Measurements from ENCODE around the gene TMCC3.
A peak's percentile ranks its signal among the peaks of the same experiment; 100 is the strongest.
"Not testable (repeated sequence)": the region's sequence is repeated elsewhere in the genome, so short reads cannot be mapped to it uniquely, and the experiment has no call there.

TMCC3 gene

DNA sequence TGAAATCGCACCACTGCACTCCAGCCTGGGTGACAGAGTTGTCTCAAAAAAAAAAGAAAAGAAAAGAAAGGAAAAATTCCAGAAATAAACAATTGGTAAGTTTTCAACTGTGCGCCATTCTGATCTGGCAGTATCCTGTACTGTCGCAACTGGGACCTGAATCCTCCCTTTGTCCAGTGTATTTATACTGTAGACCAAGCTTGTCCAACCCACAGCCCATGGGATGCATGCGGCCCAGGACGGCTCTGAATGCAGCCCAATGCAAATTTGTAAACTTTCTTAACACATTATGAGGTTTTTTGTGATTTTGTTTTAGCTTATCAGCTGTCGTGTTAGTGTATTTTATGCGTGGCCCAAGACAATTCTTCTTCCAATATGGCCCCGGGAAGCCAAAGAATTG, 84.7 kb downstream of the TMCC3 start:
- DNase-seq (ENCODE audit: low spot score): no peak

DNA sequence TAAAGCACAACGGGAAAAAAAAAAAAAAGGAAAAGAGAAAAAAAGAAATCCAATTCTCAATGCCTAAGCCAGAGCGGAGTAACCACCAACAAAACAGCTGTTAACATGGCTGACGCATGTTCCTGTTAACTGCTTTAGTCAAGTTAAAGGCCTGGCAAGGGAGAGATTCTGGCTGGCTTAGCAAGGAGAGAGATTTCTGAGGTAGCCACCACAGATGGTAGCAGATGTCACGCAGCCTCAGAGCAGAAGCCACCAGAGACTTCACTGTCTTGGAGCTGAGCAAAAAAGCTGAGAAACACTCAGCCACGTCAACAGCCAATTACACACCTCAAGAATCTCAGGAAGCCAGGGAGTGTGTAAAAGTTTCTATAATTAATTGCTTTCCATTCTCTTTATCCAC, 87.1 kb downstream of the TMCC3 start:
- DNase-seq (ENCODE audit: low spot score): no peak

DNA sequence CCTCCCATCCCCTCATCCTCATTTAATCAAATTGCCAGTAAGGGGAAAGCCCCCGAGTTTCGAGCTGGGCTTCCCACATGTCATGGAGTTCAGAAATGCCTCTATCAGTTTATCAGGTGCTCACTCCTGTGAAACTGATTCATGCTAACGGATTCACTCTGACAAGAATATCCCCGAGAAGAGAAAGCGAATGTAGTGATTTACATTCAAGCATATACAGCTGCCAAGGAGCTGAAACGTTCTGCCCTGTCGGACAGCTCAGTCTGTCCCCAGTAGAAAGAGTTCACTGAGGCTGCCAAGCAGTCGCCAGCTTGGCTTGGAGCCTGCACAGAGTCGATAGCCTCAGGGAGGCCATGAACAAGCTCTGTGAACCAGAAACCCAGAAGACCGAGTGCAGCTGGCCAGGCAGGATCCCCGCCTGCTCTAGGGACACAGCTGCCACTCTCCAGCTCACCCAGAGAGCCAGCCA, 88.4 kb downstream of the TMCC3 start:
- DNase-seq (ENCODE audit: low spot score): no peak

DNA sequence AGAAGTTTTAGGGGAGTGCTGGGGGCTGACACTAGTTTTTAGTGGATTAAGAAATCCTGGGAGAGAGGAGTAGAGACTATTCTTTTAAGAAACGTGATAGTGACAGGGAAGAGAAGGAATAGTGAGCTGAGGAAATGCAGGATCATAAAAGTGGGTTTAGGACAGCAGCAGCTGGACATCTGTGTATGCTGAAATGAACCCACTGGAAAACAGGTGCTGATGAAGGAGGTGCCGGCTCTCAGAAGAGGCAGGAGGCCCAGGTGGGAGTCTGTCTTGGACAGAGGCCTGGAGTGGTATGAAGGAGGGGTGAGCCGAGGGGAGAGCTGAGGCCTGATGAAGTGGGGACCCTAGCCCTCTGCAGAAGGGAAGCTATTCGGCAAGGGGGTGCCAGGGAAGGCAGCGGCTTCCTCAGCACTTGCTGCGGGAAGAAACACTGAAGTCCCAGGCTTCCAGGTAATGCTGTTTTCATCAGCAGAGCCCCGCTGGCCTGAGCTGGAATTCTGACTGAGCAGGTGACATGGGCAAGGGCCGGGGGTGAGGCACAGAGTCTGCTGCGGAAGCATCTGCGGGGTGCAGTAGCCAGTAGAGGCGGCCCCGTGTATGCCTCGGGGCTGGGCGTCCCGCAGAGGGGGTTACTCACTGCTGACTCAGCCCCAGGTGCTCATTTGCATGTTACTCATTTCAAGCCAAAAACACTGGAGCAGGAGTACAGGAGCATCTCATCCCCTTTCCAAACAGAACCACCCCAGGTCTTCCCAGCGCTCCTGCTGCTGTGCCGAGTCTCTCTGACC, 89.7 kb downstream of the TMCC3 start:
- no peak for DNase-seq (ENCODE audit: low spot score)

DNA sequence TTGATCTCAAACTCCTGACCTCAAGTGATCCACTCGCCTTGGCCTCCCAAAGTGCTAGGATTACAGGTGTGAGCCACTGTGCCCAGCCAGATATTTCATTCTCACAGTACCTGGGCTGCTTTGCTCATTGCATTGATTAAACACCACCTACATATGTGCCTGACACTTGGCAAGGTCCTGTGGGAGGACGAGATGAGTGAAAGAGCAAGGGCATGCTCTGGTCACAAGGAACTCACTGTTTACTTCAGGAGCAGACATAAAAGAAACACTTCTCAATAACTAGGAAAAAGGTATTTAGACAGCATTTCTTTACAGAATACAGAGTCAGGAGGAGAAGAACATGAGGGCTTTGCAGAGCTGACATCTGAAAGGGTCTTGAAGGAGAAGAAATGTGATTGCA, 91.7 kb downstream of the TMCC3 start:
- DNase-seq (ENCODE audit: low spot score): no peak

DNA sequence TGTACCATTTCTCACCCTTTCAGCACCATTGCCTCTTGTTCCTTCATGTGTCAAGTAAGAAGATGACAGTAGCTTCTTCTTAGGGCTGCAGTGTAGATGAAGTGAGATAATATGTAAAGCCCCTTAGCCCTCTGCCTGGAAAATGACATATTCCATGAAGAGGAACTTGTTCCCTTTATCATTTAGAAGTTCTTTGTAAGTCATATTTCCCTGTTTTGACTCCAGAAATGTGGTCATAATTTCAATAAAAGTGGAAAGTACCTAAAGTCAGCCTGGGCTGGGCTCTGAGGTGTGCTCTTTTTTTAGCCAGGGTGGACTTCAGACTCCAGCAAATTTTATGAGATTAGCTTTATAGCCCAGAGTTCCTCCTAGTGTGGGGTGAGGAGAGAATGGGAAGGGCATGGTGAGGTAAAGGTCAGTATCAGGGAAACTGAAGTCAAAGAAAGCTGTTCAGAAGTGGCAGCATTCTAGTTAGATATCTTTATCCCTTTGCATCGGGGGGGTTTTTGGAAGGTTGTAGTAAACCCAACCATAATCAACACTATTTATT, 92.5 kb downstream of the TMCC3 start:
- DNase-seq (ENCODE audit: low spot score): no peak

DNA sequence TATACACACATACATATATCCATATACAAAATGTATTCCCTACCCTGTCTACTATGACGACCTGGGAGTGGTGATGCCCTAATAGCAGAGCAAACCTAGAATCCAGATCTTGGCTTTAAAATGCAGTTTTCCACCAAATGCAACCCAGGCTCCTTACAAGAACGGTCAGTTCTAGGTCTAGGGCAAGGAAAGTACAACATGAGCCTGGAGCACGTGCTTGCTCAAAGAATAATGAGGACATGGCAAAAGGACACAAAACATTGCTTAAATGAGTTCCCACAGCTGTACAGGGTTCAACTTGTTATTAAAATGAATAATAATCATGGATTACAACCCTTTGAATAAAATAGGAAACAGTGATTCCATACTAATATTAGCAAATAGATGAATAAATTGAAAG, 94.7 kb downstream of the TMCC3 start:
- DNase-seq (ENCODE audit: low spot score): no peak

DNA sequence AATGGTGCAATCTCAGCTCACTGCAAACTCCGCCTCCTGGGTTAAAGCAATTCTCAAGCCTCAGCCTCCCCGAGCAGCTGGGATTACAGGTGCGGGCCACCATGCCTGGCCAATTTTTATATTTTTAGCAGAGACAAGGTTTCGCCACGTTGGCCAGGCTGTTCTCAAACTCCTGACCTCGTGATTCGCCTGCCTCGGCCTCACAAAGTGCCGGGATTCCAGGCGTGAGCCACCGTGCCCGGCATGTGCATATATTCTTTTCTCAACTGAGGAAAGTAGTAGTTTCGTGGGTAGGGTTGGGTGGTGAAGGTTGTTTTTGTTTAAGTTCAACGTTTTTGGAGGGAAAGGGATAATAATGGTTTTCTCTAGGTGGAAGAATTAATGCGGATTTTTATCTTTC, 96.5 kb downstream of the TMCC3 start:
- no peak for DNase-seq (ENCODE audit: low spot score)

DNA sequence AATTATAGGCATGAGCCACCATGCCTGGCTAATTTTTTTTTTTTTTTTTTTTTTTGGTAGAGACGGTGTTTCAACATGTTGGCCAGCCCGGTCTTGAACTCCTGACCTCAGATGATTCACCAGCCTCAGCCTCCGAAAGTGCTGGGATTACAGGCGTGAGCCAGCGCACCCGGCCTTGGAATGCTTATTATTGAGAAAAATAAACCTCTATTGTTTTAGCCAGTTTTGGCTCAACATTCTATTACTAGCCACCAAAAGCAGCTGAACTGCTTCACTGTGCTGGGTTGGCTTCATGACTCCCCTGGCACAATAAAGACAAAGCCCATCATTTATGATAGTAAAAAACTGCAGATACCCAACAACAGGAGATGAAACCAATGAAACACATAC, 97.2 kb downstream of the TMCC3 start:
- peak; percentile 33 for DNase-seq (ENCODE audit: low spot score)

DNA sequence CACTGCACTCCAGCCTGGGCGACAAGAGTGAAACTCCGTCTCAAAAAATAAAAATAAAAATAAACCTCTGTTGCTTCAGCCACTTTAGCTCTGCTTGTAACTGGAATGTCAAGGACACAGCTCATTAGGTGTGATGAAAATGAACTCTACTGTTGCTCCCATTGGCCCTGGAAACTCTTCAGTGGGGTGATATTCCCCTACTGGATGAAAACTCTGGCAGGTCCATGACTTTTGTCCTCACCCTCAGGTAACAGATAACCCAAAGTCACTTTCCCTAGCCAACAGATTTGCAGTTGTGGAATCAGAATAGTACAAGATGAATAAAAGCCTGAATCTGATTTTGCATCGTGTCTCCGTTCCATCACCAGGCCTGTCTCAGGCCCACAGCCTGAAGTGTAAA, 98.5 kb downstream of the TMCC3 start:
- DNase-seq (ENCODE audit: low spot score): no peak

DNA sequence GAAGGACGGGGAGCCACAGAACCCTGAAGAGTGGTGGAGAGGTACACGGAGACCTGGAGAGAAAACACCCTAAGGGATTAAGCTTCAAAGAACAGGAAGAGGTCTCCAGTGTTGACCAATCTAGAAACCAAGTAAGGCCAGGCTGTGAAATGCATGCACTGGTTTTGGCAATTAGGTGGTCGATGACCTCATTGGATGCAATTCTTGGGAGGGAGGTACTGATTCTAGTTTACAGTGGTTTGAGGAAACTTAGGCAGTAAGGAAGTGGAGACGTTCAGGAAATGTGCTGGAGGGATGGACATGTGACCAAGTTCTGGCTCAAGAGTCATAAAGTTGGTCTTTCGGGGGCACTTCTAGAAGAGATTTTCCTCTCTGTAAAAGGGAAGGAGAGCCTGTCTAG, 99.4 kb downstream of the TMCC3 start:
- DNase-seq (ENCODE audit: low spot score): no peak

DNA sequence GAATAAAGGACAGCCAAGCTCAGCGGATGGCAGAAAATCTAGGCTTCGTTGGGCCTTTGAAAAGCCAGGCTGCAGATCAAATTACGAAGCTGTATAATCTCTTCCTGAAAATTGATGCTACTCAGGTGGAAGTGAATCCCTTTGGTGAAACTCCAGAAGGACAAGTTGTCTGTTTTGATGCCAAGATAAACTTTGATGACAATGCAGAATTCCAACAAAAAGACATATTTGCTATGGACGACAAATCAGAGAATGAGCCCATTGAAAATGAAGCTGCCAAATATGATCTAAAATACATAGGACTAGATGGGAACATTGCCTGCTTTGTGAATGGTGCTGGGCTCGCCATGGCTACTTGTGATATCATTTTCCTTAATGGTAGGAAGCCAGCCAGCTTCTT, 101.5 kb downstream of the TMCC3 start:
- not testable (repeated sequence) for DNase-seq (ENCODE audit: low spot score)

DNA sequence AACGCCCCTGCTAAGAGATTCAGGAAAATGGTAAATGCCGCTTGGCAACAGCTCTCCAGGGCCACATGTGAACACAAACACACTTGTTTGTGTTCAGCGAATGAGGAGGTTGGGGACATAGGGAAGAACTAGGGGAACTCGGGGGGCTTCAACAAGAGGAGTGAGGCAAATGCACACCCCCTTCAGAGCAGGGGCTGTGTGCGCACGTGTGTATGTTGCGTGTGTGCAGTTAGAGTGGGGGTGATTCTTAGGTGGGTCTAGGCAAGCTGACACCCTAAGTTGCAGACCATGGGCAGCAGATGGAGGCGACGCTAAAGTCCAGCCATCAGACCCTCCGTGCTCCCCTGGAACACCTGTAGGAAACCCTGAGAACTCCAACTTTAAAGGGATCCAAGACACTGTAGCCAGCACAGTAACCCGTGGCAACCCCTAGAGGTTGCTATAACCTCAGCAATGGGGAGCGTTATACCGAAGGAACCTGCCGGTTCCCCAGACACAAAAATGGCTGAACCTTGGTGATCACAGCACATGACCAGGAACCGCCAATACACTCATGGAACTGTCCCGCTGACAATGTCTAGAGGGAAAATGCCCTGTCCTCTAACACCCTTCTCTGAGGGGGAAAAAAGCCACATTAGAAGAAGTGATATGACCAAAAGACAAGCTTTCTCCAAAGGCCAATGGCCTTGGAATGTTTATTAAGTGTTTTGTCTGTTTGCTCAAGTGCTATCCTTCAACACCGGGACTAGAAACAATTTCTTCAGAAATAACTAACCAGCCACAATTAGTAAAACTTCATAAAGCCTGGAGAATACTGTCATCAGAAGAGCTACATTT, 104.2 kb downstream of the TMCC3 start:
- peak; percentile 75 for DNase-seq (ENCODE audit: low spot score)

DNA sequence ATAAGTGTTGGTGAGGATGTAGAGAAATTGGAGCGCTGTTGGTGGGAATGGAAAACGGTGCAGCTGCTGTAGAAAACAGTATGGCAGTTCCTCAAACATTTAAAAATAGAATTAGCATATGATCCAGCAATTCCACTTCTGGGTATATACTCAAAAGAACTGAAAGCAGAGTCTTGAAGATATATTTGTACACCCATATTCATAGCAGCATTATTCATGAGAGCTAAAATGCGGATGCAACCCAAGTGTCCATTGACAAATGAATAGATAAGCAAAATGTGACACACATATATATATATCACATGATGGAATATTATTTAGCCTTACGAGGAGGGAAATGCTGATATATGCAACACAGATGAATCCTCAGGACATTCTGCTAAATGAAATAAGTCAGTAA, 106.0 kb downstream of the TMCC3 start:
- no peak for DNase-seq (ENCODE audit: low spot score)

DNA sequence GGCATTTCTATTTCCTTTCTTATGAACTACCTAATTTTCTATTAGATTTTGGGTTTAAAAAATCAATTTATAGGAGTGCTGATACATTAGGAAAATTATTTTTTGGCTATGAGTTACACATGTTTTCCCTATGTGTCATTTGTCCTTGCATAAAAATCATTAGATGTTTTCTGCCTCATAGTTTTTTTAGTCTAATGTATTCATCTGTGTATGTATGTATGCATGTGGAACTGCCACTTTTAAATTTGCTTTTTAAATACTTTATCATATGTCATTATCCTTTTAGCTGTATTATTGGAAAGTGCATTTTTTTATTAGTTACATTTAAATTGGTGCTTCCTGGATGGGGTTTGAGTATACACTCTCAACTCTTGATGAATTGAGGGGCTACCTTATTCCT, 112.0 kb downstream of the TMCC3 start:
- no peak for DNase-seq (ENCODE audit: low spot score)

DNA sequence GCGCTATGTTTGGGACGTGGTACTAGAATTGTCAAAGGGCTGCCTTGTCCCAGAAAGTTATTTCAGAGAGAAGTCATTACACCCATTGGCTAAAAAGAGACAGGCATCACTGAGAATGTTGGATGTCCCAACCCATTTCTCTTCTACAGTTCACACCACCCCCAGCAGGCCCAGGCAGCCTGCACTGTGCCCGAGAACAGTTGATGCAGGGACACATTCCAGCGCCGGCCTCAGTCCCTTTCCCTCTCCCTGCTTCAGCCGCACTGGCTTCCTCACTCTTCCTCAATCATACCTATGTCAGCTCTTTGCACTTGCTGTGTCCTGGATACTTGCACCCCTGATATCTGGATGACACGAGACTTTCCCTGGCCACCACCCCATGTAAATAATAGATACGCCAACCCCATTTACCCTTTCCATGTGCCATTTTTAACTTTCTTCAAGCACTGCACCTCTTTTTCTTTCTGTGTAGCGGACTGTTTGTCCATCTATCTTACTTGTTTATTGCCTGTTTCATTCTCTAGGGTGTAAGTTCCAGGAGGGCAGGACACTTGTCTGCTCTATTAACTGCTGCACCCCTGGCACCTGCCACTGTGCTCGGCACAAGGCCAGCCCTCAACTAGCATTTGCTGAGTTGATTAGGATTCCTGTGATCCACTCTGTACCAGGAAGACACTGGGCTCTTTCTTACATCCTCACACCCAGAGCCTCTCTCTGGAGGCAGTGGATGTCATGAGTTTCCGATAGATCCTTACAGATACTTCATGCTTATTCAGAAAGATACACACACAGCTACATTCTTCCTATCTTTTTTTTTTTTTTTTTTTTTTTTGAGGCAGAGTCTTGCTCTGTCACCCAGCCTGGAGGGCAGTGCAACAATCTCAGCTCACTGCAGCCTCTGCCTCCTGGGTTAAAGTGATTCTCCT, 114.1 kb downstream of the TMCC3 start:
- DNase-seq (ENCODE audit: low spot score): no peak

DNA sequence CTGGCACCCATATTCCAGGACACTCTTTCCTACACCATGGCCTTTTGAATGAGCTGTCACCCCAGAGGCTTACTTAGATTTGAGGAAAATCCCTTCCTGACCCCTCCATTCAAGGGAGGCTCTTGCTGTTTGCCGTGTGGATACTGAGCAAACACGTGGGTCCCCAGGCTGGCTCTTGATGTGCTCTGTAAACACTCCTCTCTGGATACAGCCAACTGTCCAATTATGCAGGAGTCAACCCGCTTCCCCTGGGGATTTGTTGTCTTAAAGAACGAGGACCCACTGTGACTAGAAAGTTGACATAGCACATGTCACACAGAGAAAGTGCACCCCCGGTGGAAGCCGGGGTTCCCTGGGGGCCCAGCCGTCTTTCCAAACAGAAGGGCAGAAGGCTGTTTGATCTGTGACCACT, 114.8 kb downstream of the TMCC3 start:
- no peak for DNase-seq (ENCODE audit: low spot score)

DNA sequence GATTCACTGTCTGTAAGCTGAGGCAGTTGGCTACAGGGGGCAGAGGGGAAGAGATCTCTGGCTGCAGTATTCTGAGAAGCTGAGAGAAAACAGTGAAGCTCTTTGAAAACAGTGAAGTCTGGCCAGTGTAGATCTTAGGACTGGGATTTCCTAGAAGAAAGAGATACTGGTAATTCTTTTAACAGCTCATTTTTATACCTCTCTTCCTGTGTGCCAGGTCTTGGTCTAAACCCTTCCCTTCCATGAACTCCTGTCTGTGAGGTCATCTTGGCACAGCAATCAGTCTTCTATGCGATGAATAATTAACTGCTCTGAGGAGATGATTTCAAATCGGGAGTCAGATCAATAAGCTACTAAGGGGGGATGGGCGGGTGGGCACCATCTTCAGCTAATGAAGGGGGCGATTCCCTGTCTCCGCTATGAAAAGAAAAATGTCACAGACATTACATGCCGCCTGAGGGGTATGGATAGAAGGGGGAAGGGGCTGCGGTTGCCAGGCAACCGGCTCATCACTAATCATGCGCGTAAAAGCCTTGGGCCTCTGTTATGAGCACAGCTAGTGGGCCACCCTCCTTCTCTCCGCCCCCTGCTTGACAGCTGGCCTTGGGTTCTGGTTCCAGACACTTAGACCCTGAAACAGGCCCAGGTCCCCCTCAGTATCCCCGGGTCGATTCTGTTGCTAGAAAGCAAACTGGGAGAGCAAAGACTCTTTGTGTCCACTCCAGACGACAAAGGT, 115.4 kb downstream of the TMCC3 start:
- no peak for DNase-seq (ENCODE audit: low spot score)

DNA sequence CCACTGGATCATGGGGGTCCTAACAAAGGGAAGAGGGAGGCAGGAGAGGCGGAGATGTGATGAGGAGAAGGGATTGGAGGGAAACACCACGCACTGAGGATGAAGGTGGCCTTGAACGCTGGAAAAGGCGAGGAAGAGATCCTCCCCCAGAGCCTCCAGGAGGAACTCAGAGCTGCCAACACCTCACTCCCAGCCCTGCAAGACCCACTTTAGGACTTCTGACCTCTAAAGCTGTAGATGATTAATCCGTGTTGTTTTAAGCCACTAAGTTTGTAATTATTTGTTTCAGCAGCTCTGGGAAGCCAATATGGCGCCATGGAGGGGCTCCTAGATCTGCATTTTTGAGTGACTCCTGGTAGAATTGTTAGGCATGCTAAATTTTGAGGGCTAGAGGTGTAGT, 116.1 kb downstream of the TMCC3 start:
- no peak for DNase-seq (ENCODE audit: low spot score)

DNA sequence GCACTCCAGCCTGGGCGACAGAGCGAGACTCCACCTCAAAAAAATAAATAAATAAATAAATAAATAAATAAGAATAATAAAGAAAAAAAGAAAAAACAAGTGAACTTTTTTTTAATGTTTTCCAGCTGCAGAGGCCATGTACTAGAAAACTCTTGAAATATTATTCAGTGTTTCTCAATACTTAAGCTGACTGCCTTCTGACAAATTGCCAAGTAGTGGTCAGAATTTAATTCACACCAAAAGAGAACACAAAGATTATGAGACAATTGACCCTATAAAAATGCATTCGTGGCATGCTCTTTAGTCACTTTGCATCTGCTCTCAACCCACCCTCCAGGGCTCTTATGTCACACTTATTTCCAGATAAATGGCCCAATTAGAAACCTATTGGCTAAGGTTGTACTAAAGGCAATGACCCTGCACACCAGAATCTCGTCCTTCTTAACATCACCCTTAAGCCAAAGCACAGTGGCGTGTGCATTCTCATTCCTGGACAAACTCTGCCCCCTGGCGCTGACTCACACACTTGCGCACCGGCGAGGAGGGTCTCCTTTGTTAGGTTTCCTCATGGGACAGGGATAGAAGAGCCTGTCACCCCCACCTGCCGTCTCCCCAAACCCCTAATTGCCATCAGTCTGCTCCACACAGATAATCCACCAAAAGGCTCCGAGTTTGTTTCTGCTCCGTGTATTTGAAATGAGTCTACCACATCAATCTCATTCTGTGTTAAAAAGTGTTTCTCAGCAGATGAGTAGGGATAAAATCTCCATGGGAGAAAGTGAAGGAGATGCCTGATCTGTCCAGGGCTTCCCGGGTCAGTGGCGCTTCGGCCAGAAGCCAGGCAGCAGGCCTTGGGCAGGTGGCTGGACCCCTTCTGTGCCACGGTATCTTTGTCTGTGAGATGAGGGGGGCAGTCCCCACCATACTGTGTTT, 117.6 kb downstream of the TMCC3 start:
- peak; percentile 75 for DNase-seq (ENCODE audit: low spot score)
